Activated T-helper 1 cell treated with Interleukin-2 at 50 U/mL for 16 hours (primary cell): Measurements from ENCODE around the gene OR56A4.
"Not testable (repeated sequence)": the region's sequence is repeated elsewhere in the genome, so short reads cannot be mapped to it uniquely, and the experiment has no call there.

Experiments
- DNase-seq: peaks from one replicate; pipeline ENCODE4 v3.0.0-alpha.2; 2020; ENCODE audit warnings: low read depth

Gene OR56A4

DNA sequence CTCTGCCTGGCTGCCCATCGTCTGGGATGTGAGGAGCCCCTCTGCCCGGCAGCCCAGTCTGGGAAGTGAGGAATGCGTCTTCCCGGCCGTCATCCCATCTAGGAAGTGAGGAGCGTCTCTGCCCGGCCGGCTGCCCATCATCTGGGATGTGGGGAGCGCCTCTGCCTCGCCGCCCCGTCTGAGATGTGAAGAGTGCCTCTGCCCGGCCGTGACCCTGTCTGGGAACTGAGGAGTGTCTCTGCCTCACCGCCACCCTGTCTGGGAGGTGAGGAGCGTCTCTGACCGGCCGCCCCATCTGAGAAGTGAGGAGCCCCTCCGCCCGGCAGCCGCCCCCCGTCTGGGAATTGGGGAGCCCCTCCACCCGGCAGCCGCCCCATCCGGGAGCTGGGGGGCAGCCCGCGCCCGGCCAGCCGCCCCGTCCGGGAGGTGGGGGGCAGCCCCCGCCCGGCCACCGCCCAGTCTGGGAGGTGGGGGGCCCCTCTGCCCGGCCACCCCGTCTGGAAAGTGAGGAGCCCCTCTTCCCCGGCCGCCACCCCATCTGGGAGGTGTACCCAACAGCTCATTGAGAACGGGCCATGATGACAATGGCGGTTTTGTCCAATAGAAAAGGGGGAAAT is 45.9 kb downstream of the OR56A4 start:
- not testable (repeated sequence) for DNase-seq

DNA sequence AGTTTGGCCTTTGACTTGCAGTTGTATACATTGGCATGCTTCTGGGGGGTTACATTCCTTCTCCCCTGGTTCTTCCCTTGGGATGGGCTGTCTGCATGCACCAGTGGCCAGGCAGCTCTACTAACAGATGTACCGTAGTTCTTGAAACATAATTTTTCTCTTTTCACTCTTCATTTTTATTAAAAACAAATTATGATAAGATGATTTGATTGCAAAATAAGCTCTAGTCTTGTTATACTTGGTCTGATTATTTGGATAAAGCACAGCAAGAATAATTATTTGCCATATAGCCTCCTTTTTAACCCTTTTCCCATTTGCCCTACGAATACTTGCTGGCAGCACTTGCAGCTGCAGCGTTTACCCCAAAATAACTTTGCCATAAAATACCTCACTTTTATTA is 51.2 kb downstream of the OR56A4 start:
- no peak for DNase-seq
